NCI-H128 (cell line): ENCODE data around the gene AKR1B15.
"Not testable (repeated sequence)": the region's sequence is repeated elsewhere in the genome, so short reads cannot be mapped to it uniquely, and the experiment has no call there.

Experiments used
- DNase-seq: peaks from one replicate; lab custom pipeline; 2025; ENCODE audit not compliant: unreplicated experiment; lab: John Stamatoyannopoulos, UW

AKR1B15 gene

DNA sequence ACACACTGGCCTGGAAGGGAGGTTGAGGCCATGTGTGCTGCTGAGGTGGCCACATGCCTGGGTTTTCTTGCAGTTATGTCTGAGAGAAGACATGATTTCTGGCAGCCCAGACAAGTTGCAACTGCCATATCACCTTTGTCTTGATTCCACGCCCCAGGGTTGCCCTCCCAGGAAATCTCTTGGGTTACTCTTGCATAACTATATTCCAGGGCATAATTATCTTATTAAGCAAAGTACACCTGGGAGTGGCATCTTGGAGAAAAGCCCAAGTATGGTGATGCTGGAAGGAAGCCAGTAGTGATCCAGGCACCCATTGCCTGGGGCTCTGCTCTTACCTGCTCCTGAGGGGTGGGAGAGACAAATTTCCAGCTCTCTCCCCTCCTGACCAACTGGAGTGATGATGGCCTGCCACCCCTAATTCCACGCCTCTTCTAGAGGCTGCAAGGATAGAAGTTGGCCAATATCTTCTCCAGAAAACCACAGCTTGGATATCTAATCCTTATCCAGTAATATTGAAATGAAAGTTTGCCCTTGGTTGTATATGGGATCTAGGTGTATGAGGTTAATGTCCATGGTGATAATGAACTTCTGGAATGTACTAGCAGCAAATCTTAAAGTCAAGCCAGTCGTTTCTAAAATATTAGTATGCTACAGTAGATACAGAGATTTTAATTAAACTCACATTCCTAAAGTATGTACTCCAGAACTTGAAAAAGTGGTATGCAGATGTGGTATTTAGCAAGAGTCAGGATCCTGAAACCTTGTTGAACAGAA is 16.5 kb upstream of the AKR1B15 start:
- no peak for DNase-seq

- DNase-seq, result no peak
These were observed 16.0 kb upstream of the AKR1B15 start for GRCh38 chr7:134532954-134533218.

GRCh38 chr7:134533288-134533771 is 15.6 kb upstream of the AKR1B15 start:
- no peak for DNase-seq

DNA sequence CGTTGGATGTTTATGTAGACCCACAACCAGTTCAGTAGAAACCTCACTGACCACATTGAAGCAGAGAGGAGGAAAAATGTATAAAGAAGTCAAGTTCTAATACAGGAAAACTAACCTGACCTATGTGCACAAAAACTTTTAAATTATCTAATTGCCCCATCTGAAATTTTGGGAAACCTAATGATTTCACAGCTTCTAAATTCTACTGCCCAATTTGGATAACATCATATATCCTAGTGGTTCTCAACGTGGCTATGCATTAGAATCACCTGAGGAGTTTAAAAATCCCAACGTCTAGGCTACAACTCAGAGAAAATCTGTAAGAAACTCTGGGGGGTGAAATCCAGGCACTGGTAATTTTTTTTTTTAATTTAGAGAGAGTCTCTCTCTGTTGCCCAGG is 14.3 kb upstream of the AKR1B15 start:
- no peak for DNase-seq

- DNase-seq, result no peak
These were observed 13.5 kb upstream of the AKR1B15 start for GRCh38 chr7:134535272-134535918.

DNA sequence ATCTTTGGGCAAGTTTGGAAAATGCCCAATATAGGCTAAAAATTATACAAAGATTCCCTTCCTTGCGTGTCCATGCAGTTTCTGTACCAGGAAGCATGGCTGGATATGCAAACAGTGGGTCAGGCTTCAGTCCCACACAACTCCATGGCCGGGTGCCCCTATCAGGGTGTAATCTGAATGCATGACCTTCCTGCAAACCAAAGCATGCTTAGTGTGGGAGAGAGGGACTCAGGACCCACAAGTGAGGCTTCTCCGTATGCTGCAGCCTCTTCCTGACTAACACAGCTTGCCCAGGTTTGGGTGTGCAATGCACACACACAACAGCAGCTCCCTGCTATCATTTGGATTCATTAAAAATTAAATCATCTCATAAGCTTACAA is 13.0 kb upstream of the AKR1B15 start:
- DNase-seq, result no peak

- not testable (repeated sequence) for DNase-seq
These were observed 12.4 kb upstream of the AKR1B15 start for GRCh38 chr7:134536558-134536957.

- DNase-seq, result not testable (repeated sequence)
These were observed 11.6 kb upstream of the AKR1B15 start for GRCh38 chr7:134537273-134537781.

GRCh38 chr7:134539380-134540004 is 9.4 kb upstream of the AKR1B15 start:
- DNase-seq, result no peak

GRCh38 chr7:134541501-134542194 is 7.3 kb upstream of the AKR1B15 start:
- DNase-seq, result not testable (repeated sequence)

- no peak for DNase-seq
These were observed 6.6 kb upstream of the AKR1B15 start for GRCh38 chr7:134542195-134542771.

GRCh38 chr7:134545380-134545779 is 3.5 kb upstream of the AKR1B15 start:
- DNase-seq, result no peak

DNA sequence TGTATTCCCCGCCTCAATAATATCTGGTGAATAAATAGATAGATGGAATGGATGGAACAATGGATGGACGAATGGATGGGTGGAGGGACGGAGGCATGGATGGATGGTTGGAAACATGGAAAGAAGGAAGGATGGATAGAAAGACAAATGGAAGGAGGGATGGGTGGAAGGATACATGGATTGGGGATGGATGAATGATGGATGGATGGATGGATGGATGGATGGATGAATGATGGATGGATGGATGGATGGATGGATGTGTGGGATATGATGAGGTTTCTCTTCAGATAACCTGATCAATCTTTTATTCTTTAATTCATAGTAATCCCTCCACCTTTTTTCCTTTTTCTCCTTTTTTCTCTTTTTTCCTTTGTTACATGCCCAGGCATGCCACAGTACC is 3.0 kb upstream of the AKR1B15 start:
- DNase-seq, result no peak

- no peak for DNase-seq
These were observed 2.0 kb upstream of the AKR1B15 start for GRCh38 chr7:134546955-134547354.

- DNase-seq, result peak; percentile 42
These were observed 1.4 kb upstream of the AKR1B15 start for GRCh38 chr7:134547397-134548054.

DNA sequence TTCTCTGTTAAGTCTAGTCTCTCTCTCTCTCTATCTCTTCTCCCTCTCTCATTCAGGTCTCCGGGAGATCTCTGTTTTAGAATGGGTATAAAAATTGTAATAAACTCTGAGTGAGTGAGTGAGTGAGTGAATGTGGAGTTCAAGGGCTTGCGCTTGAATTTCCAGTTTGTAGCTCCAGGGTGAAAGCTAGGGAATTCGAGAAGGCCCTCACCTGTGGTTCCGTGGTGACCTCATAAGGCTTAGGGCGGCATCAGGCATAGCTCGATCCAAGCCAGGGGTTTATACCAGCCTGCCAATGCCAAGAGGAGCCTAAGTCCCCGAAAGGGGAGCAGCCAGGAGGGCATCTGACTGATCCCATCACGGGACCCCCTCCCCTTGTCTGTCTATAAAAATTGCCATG is 456 bp downstream of the AKR1B15 start:
- no peak for DNase-seq

DNA sequence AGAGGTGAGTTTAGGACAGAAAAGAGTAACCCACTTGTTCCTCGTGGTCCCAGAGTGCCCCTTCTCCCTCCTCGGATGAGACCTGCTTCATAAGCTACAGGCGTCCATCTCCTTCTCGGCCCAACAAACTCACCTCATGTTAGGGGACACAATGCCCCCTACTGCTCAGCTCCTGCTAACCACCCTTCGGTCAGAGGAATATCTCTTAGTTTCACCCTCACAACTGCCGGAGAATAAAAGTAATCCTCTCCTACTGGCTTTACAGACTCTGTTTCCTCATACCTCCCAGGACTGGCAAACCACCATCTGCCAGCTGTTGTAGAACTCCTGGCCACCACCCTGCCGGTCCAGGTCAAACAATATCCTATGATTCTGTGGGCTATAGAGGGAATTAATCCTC is 3.2 kb downstream of the AKR1B15 start:
- DNase-seq, result no peak

DNA sequence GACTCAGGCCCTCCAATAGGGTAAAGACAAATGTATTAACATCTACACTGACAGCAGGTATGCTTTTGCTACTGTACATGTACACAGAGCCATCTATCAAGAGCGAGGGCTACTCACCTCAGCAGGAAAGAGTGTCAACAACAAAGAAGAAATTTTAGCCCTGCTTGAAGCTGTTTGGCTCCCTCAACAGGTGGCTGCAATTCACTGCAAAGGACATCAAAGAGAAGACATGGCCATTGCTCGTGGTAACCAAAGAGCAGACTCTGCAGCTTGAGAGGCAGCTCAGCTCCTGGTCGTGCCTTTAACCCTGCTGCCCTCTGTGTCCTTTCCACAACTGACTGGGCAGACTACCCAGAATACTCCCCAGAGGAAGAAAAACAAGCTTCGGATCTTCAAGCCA is 5.1 kb downstream of the AKR1B15 start:
- DNase-seq, result no peak

GRCh38 chr7:134554417-134554966 is 5.6 kb downstream of the AKR1B15 start:
- no peak for DNase-seq

DNA sequence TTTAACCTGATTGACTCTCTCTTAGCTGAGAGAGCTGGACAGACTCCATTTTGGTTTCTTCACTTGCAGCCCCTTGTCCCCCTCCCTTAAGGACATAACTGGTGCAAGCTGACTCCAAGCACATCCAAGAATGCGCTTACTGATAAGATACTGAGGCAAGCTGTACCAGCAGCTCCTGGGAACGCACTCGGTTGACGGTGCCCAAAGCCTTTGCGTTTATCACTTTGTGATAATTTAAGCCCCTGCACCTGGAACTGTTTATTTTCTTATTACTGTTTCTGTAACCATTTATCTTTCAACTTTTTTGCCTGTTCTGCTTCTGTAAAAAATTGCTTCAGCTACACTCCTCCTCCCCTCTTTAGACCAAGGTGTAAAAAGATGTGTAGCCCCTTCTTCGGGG is 8.5 kb downstream of the AKR1B15 start:
- no peak for DNase-seq
